ENCODE results near the gene MLLT6. TPM values are rescaled to one million over a fixed set of nuclear protein-coding genes. Genes with fewer than 3 reads are reported as not detected.

Gene MLLT6
- total and polyA plus RNA-seq, 2 of the 13 experiments (the other 11 are each of a cell fraction or from before 2014, with no cell fraction given), result 50.7 to 69.5 TPM

- no peak for TF ChIP-seq DMTF1 (CRISPR knock-in tag; IDR thresholded peaks at IDR 0.05)
- 0 out of 2 replicates have a peak, but pooled peaks have one; percentile 32 for TF ChIP-seq ZNF326 (CRISPR knock-in tag; IDR thresholded peaks at IDR 0.05; ENCODE audit: borderline replicate concordance)
- TF ChIP-seq POLR2AphosphoS5 (IDR thresholded peaks at IDR 0.05; ENCODE audit: low read depth, low read length), result peak; percentile 6; the same call in 1 of the 2 replicates
- TF ChIP-seq CEBPB (IDR thresholded peaks at IDR 0.05; ENCODE audit: borderline replicate concordance, low read depth, low read length), result no peak
- peak; percentile 25; the same call in 1 of the 2 replicates for TF ChIP-seq SPEN (CRISPR knock-in tag; IDR thresholded peaks at IDR 0.05; ENCODE audit: low read depth)
- TF ChIP-seq ZBTB39 (CRISPR knock-in tag; IDR thresholded peaks at IDR 0.05), result no peak; the same call in 1 of the 2 replicates
- TF ChIP-seq ZNF343 (CRISPR knock-in tag; IDR thresholded peaks at IDR 0.05), result peak; percentile 40; the same call in 1 of the 2 replicates
- no peak for TF ChIP-seq ZNF737 (CRISPR knock-in tag; IDR thresholded peaks at IDR 0.05; ENCODE audit: borderline replicate concordance)
- peak; percentile 70; the same call in 1 of the 2 replicates for TF ChIP-seq THAP9 (CRISPR knock-in tag; IDR thresholded peaks at IDR 0.05; ENCODE audit: borderline replicate concordance)
- no peak for TF ChIP-seq MNT (IDR thresholded peaks at IDR 0.05)
- TF ChIP-seq GTF2F1 (IDR thresholded peaks at IDR 0.05; ENCODE audit: low read length), result no peak
- TF ChIP-seq ZNF264 (CRISPR knock-in tag; IDR thresholded peaks at IDR 0.05), result no peak
- TF ChIP-seq ZNF3 (CRISPR knock-in tag; IDR thresholded peaks at IDR 0.05), result 0 out of 2 replicates have a peak, but pooled peaks have one; percentile 13
- no peak for TF ChIP-seq ZNF709 (CRISPR knock-in tag; IDR thresholded peaks at IDR 0.05)
- peak; percentile 25; the same call in 1 of the 2 replicates for TF ChIP-seq REPIN1 (CRISPR knock-in tag; IDR thresholded peaks at IDR 0.05; ENCODE audit: borderline replicate concordance, low read depth)
- no peak for TF ChIP-seq GLMP (CRISPR knock-in tag; IDR thresholded peaks at IDR 0.05; ENCODE audit: borderline replicate concordance)
- TF ChIP-seq LCORL (IDR thresholded peaks at IDR 0.05), result no peak
- peak; percentile 4; the same call in 1 of the 2 replicates for TF ChIP-seq LCORL (CRISPR knock-in tag; IDR thresholded peaks at IDR 0.05)
These were observed 3.4 kb upstream of the MLLT6 start (continued) for GRCh38 chr17:38701504-38702165.

Data from HepG2 (cell line).